Measurements from ENCODE around the gene KRCC1. TPM values are rescaled to one million over a fixed set of nuclear protein-coding genes. Genes with fewer than 3 reads are reported as not detected.
"Not testable (repeated sequence)": the region's sequence is repeated elsewhere in the genome, so short reads cannot be mapped to it uniquely, and the experiment has no call there.

Gene KRCC1
- total RNA-seq, 2 donors from 2014 or later = 12.8 to 13.2 TPM

DNA sequence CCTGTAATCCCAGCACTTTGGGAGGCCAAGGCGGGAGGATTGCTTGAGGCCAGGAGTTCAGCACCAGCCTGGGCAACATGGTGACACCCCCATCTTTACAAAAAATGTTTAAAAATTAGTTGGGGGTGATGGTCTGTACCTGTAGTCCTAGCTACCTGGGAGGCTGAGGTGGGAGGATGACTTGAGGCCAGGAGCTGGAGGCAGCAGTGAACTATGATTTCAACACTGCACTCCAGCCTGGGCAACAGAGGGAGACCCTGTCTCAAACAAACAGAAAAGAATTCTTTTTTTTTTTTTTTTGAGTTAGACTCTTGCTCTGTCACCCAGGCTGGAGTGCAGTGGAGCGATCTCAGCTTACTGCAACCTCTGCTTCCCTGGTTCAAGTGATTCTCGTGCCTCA is 55.1 kb downstream of the KRCC1 start:
- H3K27ac Mint-ChIP-seq; ATAC-seq (replicated peaks in 1 of 2); H3K36me3 Mint-ChIP-seq (ENCODE audit: insufficient read depth in 2 of 2); H3K27me3 Mint-ChIP-seq (ENCODE audit: low read depth); H3K9me3 Mint-ChIP-seq; H3K4me1 Mint-ChIP-seq (ENCODE audit: low read depth); H3K4me3 Mint-ChIP-seq; DNase-seq: not testable (repeated sequence)

DNA sequence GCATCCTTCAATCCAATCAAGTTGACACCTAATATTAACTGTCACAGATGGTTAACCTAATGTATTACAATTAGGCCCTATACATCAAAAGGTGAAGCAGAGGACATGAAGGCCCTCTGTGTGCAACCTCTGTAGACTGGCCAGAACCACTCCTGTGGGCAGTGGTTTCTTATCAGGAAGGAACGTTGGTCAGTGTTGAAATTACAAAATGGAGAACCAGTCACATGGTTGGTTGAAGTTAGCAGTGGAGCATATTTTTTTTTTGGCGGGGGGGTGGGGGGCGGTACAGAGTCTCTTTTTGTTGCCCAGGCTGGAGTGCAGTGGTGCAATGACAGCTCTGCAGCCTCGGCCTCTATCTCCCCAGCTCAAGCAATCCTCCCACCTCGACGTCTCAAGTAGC is 59.0 kb downstream of the KRCC1 start:
- Mint-ChIP-seq H3K36me3 (ENCODE audit: insufficient read depth in 2 of 2) (no peaks in the 10 kb centered on the region), H3K27ac (no peak overlapping the region), H3K4me3 (no peak overlapping the region), H3K9me3 (no peaks in the 10 kb centered on the region), H3K27me3 (ENCODE audit: low read depth) (no peaks in the 10 kb centered on the region), H3K4me1 (ENCODE audit: low read depth) (peaks cover under 1% of the 10 kb centered on the region)
- ATAC-seq (replicated peaks in 1 of 2) = no peak
- DNase-seq = no peak

- Mint-ChIP-seq H3K27ac (no peak overlapping the region), H3K27me3 (ENCODE audit: low read depth) (no peaks in the 10 kb centered on the region), H3K4me1 (ENCODE audit: low read depth) (no peaks in the 10 kb centered on the region), H3K9me3 (no peaks in the 10 kb centered on the region), H3K36me3 (ENCODE audit: insufficient read depth in 2 of 2) (no peaks in the 10 kb centered on the region), H3K4me3 (no peak overlapping the region)
- ATAC-seq (replicated peaks in 1 of 2) = no peak
- no peak for DNase-seq
Observed at GRCh38 chr2:87995756-87996155, 59.8 kb downstream of the KRCC1 start.

DNA sequence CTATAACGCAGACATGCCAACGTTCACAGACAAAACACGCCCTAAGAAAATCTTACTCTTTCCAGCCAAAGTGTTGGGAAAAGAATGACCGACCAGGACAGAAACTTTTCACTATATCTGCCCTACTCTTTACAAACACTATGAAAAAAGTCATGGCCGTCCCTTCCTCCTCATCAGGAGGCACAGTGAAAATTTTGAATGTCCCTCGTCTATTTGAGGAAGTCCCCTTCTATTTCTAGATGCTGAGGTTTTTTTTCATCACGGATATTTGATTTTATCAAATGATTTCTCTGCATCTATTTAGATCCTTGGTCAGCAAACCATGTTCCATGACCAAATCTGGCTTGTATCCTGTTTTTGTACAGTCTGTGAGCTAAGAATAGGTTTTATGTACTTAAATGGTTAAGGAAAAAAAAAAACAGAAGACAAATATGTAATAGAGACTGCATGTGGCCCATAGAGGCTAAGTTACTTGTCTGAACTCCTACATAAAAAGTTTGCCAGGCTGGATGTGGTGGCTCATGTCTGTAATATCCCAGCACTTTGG is 61.2 kb downstream of the KRCC1 start:
- H3K9me3 Mint-ChIP-seq; DNase-seq; H3K27ac Mint-ChIP-seq; H3K4me1 Mint-ChIP-seq (ENCODE audit: low read depth); ATAC-seq (replicated peaks in 1 of 2); H3K27me3 Mint-ChIP-seq (ENCODE audit: low read depth); H3K36me3 Mint-ChIP-seq (ENCODE audit: insufficient read depth in 2 of 2); H3K4me3 Mint-ChIP-seq: not testable (repeated sequence)

- H3K4me3 Mint-ChIP-seq; H3K27me3 Mint-ChIP-seq (ENCODE audit: low read depth); H3K36me3 Mint-ChIP-seq (ENCODE audit: insufficient read depth in 2 of 2); ATAC-seq (replicated peaks in 1 of 2); H3K4me1 Mint-ChIP-seq (ENCODE audit: low read depth); H3K27ac Mint-ChIP-seq; H3K9me3 Mint-ChIP-seq; DNase-seq: not testable (repeated sequence)
Observed at GRCh38 chr2:87992569-87992968, 63.0 kb downstream of the KRCC1 start.

- not testable (repeated sequence) for H3K27me3 Mint-ChIP-seq (ENCODE audit: low read depth); ATAC-seq (replicated peaks in 1 of 2); H3K27ac Mint-ChIP-seq; H3K4me1 Mint-ChIP-seq (ENCODE audit: low read depth); H3K9me3 Mint-ChIP-seq; DNase-seq; H3K4me3 Mint-ChIP-seq; H3K36me3 Mint-ChIP-seq (ENCODE audit: insufficient read depth in 2 of 2)
Observed at GRCh38 chr2:87987473-87987872, 68.1 kb downstream of the KRCC1 start.

DNA sequence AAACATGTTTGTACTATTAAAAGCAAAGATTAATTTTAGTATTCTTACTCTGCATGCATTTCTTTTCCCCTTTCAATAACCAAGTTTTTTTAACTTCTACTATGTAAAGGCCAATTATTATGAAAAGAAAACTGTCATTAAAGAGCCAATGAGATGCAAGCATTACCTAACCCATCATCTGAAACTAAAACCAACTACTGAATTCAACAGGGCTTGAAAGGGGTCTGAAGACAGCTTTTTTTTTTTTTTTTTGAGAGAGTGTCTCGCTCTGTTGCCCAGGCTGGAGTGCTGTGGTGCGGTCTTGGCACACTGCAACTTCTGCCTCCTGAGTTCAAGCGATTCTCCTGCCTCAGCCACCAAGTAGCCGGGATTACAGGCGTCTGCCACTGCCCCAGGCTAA is 69.7 kb downstream of the KRCC1 start:
- H3K4me3 Mint-ChIP-seq; ATAC-seq (replicated peaks in 1 of 2); H3K36me3 Mint-ChIP-seq (ENCODE audit: insufficient read depth in 2 of 2); DNase-seq; H3K4me1 Mint-ChIP-seq (ENCODE audit: low read depth); H3K9me3 Mint-ChIP-seq; H3K27ac Mint-ChIP-seq; H3K27me3 Mint-ChIP-seq (ENCODE audit: low read depth): not testable (repeated sequence)

DNA sequence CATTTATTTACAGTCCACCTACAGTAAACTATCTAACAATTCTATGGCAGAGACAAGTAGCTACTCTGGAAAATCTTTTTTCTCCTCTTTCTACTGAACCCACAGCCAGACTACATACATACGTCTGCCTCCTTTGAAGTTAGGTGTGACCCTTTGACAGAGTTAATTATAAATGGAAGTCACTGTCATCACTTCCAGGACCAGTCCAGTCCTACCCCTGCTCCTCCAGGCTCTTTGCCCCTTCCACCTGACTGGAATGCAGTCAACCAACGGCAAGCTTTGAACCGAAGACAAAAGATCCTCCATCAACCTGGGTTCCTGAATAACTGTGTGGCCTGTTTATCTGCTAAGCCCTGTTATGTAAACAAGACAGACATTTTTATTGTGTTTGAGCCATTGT is 74.4 kb downstream of the KRCC1 start:
- H3K27me3 Mint-ChIP-seq (ENCODE audit: low read depth); H3K4me1 Mint-ChIP-seq (ENCODE audit: low read depth); H3K4me3 Mint-ChIP-seq; H3K36me3 Mint-ChIP-seq (ENCODE audit: insufficient read depth in 2 of 2); ATAC-seq (replicated peaks in 1 of 2); H3K9me3 Mint-ChIP-seq; H3K27ac Mint-ChIP-seq; DNase-seq: not testable (repeated sequence)

Other genes starting within 250 kb of the KRCC1 start
- 1 to 10 TPM; 1.6 to 3.5 TPM for gene RGPD2, start 230.0 kb downstream of the KRCC1 start, total RNA-seq
- 10 to 100 TPM; 11.0 to 22.2 TPM for gene RNU2-63P, start 39.2 kb downstream of the KRCC1 start, total RNA-seq
- gene SMYD1, start 12.0 kb upstream of the KRCC1 start, total RNA-seq = not detected
- gene FABP1, start 72.3 kb upstream of the KRCC1 start, total RNA-seq = not detected
- gene THNSL2, start 114.6 kb upstream of the KRCC1 start, total RNA-seq = 1 to 10 TPM; 2.6 to 3.6 TPM

All from activated T-cell treated with anti-CD3 and anti-CD28 coated beads, Interleukin-2, amount 50 U/mL, for 72 hours (primary cell).